Measurements from ENCODE around the gene C9orf50. TPM values are rescaled to one million over a fixed set of nuclear protein-coding genes. Genes with fewer than 3 reads are reported as not detected.

Gene C9orf50
- total RNA-seq, 1 donor from 2014 or later, result not detected

DNA sequence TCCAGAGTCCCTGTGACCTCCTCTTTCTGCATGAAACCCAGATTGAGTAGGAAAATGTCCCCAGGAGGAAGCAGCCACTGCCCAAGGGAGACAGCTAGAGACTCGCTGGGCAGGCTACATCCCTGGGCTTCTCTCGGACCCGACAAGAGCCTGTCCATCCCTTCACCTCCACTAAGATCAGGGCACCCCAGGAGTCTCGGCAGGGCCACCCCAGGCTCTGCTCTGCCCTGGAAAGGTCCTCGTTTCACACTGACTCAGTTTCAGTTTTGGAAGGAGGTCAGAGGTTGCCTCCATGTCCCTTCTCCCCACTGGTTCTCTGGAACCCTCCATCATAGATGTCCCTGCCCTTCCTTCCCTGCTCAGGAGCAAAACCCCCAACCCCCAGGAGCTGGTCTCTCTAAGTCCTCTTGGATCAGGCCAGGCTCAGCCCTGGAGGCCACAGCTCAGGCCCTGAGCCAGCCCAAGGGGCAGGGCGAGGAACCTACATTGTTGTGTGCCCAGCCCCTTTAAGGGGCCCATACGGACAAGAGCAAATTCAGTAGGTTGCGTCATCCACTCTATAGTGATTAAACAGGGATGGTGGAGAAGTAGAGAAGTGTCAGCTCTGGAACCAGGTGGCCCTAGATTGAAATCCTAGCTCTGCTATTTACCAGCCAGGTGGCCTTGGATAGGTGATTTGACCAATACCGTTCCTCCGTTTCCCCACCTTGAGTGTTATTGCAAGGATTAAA is 37.4 kb downstream of the C9orf50 start:
- H3K36me3 ChIP-seq (ENCODE audit: control insufficient read depth, insufficient read depth, low read length), result no peaks in the 10 kb centered on the region

DNA sequence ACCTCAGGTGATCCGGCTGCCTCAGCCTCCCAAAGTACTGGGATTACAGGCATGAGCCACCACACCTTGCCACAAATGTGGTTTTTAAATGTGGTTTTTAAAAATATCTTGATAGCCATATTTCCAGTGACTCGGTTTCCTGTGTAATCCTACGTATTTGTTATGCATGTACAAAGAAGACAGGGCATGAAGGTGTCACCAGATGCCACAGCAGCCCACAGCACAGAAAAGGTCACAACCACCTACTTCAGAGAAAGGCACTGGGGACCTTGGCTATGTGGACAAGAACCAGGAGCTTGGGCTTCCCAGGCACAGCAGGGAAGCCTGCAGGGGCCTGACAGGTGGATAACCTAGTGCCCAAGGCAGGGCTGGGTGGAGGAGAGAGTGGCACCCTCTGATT is 38.0 kb downstream of the C9orf50 start:
- no peak for TF ChIP-seq CTCF (IDR thresholded peaks at IDR 0.05; ENCODE audit: insufficient read depth, low read length, poor library complexity, severe bottlenecking)
- DNase-seq (ENCODE audit: low read depth), result no peak
- no peaks in the 10 kb centered on the region for H3K27me3 ChIP-seq (ENCODE audit: control insufficient read depth, insufficient read depth, low read length)
- no peak overlapping the region for H3K4me3 ChIP-seq (ENCODE audit: low read depth, low read length)
- no peaks in the 10 kb centered on the region for H3K36me3 ChIP-seq (ENCODE audit: control insufficient read depth, insufficient read depth, low read length)

More for the DNA sequence above, 37.4 kb downstream of the C9orf50 start:
- no peak for TF ChIP-seq CTCF (IDR thresholded peaks at IDR 0.05; ENCODE audit: insufficient read depth, low read length, poor library complexity, severe bottlenecking)
- DNase-seq (ENCODE audit: low read depth), result no peak
- Histone ChIP-seq H3K27me3 (ENCODE audit: control insufficient read depth, insufficient read depth, low read length) (no peaks in the 10 kb centered on the region), H3K4me3 (ENCODE audit: low read depth, low read length) (no peak overlapping the region)

DNA sequence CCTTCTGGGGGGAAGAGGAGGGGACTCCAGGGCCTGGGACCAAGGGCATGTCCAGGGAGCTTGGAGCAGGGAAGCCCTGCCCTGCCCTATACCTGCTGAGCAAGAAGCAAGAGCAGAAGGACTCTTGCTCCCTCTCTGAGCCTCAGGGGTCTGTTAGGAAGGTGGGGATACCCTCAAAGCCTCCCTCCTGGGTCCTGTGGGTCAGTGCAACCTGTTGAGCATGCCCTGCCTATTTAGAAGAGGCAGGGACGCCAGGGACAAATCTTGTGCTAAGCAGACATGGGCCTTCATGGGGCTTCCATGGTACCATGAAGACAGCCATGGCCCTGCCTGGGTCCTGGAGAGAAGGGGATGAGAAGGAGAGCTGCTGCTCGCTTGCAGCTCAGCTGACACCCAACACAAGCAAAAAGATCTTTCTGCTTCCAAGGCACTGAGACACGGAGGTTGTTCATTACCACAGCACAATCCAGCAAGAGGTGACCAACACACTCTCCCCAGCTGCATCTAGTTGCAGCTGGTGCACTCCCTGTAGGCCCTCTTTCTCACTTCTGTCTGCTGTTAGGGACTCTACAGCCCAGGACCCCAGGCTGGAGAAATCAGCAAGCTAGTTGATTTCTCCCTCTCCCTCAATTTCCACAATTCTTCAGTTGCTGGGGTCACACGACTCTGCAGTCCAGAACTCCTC is 39.3 kb downstream of the C9orf50 start:
- DNase-seq (ENCODE audit: low read depth), result no peak
- Histone ChIP-seq H3K36me3 (ENCODE audit: control insufficient read depth, insufficient read depth, low read length) (no peaks in the 10 kb centered on the region), H3K4me3 (ENCODE audit: low read depth, low read length) (no peak overlapping the region), H3K27me3 (ENCODE audit: control insufficient read depth, insufficient read depth, low read length) (no peaks in the 10 kb centered on the region)
- no peak for TF ChIP-seq CTCF (IDR thresholded peaks at IDR 0.05; ENCODE audit: insufficient read depth, low read length, poor library complexity, severe bottlenecking)

DNA sequence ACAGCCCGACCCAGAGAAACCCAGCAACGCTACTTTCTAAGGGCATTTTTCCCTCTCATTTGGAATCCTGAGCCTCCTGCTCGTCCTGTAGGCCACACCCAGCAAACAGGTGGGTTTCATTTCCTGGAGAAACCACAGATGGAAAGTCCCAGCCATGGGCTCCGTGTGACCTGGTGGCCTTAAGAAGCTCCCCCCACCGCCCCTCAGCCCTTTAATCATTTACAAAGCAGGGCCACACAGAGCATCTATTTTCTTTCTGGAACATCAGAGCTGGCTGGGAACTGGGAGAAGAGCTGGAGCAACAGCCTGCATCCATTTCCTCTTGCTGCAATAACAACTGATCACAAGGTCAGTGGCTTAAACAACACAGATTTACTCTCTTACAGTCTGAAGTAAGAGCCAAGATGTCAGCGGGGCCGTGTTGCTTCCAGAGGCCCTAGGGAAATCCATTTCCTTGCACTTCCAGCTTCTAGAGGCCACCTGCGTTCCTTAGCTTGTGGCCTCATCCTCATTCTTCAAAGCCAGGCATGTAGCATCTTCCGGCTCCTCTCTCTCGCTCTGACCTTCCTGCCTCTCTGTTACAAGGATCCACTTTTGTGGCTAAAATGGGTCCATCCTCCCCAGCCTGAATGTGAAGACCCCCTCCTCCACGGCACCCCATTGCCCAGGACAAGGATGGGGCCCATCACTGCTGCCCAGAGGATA is 40.5 kb downstream of the C9orf50 start:
- DNase-seq (ENCODE audit: low read depth), result no peak
- no peaks in the 10 kb centered on the region for H3K27me3 ChIP-seq (ENCODE audit: control insufficient read depth, insufficient read depth, low read length)
- no peaks in the 10 kb centered on the region for H3K36me3 ChIP-seq (ENCODE audit: control insufficient read depth, insufficient read depth, low read length)
- H3K4me3 ChIP-seq (ENCODE audit: low read depth, low read length), result no peak overlapping the region
- no peak for TF ChIP-seq CTCF (IDR thresholded peaks at IDR 0.05; ENCODE audit: insufficient read depth, low read length, poor library complexity, severe bottlenecking)

DNA sequence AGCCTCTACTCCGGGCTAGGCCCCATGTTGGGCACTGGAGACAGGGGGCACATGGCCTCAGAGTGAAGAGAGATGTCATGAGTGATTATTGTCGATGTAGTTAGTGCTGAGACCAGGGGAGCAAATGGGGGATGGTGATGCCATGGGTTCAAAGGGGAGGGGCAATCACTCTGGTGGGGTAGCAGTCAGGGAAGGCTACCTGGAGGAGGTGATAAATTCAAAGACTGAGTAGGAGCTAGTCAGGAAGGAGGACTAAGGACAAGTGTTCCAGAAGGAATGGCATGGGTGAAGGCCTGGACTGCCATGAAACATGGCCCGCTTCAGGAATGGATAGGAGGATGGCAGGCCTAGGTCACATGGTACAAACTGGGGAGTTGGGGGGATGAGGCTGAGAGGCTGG is 41.6 kb downstream of the C9orf50 start:
- Histone ChIP-seq H3K27me3 (ENCODE audit: control insufficient read depth, insufficient read depth, low read length) (no peaks in the 10 kb centered on the region), H3K4me3 (ENCODE audit: low read depth, low read length) (no peak overlapping the region), H3K36me3 (ENCODE audit: control insufficient read depth, insufficient read depth, low read length) (no peaks in the 10 kb centered on the region)
- DNase-seq (ENCODE audit: low read depth), result no peak
- TF ChIP-seq CTCF (IDR thresholded peaks at IDR 0.05; ENCODE audit: insufficient read depth, low read length, poor library complexity, severe bottlenecking), result no peak
